Spleen (tissue), 11 donors: ENCODE results near the gene FBXO33. TPM values are rescaled to one million over a fixed set of nuclear protein-coding genes. Genes with fewer than 3 reads are reported as not detected.
A peak's percentile ranks its signal among the peaks of the same experiment; 100 is the strongest.

Source experiments
- DNase-seq: peaks from one replicate; pipeline ENCODE4 v3.0.0-alpha.2; 2020
- H3K27ac ChIP-seq, 8 donors: fragments of 200-600 bp; sonication (generic) in 7 of 8; 1 replicate in 4 of 8; 2 replicates in 4 of 8; pipeline versions ENCODE4 v1.5.0 to v1.8.0; 2016 to 2021; ENCODE audit warnings: inconsistent platforms in 4 of 8, mild to moderate bottlenecking in 4 of 8, moderate library complexity in 1 of 8
- H3K27me3 ChIP-seq, 7 donors: fragments of 200-600 bp; sonication (generic) in 6 of 7; replicated peaks in 1 of 7; 1 replicate in 4 of 7; 2 replicates in 3 of 7; pipeline versions ENCODE4 v1.5.0 to v1.8.0; 2016 to 2021; ENCODE audit warnings: inconsistent platforms in 3 of 7, mild to moderate bottlenecking in 1 of 7
- H3K36me3 ChIP-seq, 6 donors: fragments of 200-600 bp; sonication (generic) in 5 of 6; 1 replicate in 4 of 6; 2 replicates in 2 of 6; pipeline versions ENCODE4 v1.5.0 to v1.8.0; 2016 to 2021; ENCODE audit warnings: inconsistent platforms in 2 of 6
- H3K4me1 ChIP-seq, 6 donors: fragments of 200-600 bp; sonication (generic) in 5 of 6; 1 replicate in 3 of 6; 2 replicates in 3 of 6; pipeline versions ENCODE4 v1.5.0 to v1.8.0; 2016 to 2021; ENCODE audit warnings: inconsistent platforms in 3 of 6
- H3K4me3 ChIP-seq, 8 donors: fragments of 200-600 bp; sonication (generic) in 7 of 8; 1 replicate in 4 of 8; 2 replicates in 4 of 8; pipeline versions ENCODE4 v1.5.0 to v1.8.0; 2016 to 2021; ENCODE audit warnings: inconsistent platforms in 4 of 8, mild to moderate bottlenecking in 4 of 8, moderate library complexity in 2 of 8
- H3K9me3 ChIP-seq, 8 donors: fragments of 200-600 bp; sonication (generic) in 7 of 8; 1 replicate in 4 of 8; 2 replicates in 4 of 8; pipeline versions ENCODE4 v1.5.0 to v1.8.0; 2016 to 2021; ENCODE audit warnings: inconsistent platforms in 4 of 8
- CTCF ChIP-seq, 11 experiments: fragments of 200-600 bp in 7 of 11; fragments of 450-650 bp in 4 of 11; sonication (generic) in 4 of 11; IDR thresholded peaks in 8 of 11; conservative IDR thresholded peaks in 3 of 11; 1 replicate in 7 of 11; 2 replicates in 4 of 11; pipeline versions ENCODE4 v1.4.0 to v1.8.0; 2016 to 2021; ENCODE audit warnings: antibody characterized with exemption in 11 of 11, inconsistent platforms in 4 of 11, mild to moderate bottlenecking in 1 of 11
- POLR2A ChIP-seq, 3 donors: fragments of 450-650 bp; IDR thresholded peaks; one replicate each; pipeline ENCODE4 v1.5.1; 2017; ENCODE audit warnings: antibody characterized with exemption in 3 of 3, mild to moderate bottlenecking in 1 of 3
- POLR2AphosphoS5 ChIP-seq, 3 donors: sonication (generic); formaldehyde crosslinking; IDR thresholded peaks; one replicate each; pipeline ENCODE4 v1.5.1; 2017; ENCODE audit warnings: antibody characterized with exemption in 3 of 3
- WGBS, 5 donors: extraction: QIAGEN DNeasy Blood & Tissue Kit in 3 of 5; methylation state at CpG; one replicate each; pipeline versions ENCODE4 v1.1.5 to v1.1.7; 2013 to 2018; 5-methylcytosine and 5-hydroxymethylcytosine counted together
- intact Hi-C: fragments of 100-400 bp; cut with DNase I; formaldehyde crosslinking; loops from one replicate; pipeline ENCODE4 v1.15.0; 2023; ENCODE audit warnings: low total_unique reads
- polyA plus RNA-seq, 3 donors: library from polyadenylated mRNA; stranded (reverse); fragments of 200-250 nt; gene quantifications; one replicate each; pipeline ENCODE4 v1.2.1, GENCODE V29; 2013
- total RNA-seq, 7 donors: library from RNA; depleted of rRNA in 3 of 7; stranded (reverse); fragments of >200 nt in 3 of 7; fragmentation: NEBNext Ultra II Directional in 4 of 7; extraction: Animal tissue kit (Norgen Biotek cat#: 25700) in 4 of 7; gene quantifications; one replicate each; pipeline versions ENCODE4 v1.1.0 to v1.2.1, GENCODE V29; 2016 to 2021
- donor health status: healthy with polysubstance abuse.
- donor health status: DM: no; HTN: no; CAD: no; lungs with moderate emphysema.
- donor health status: DM: no; HTN: no; CAD: no.
- donor health status: Bipolar disorder and iron deficiency.
- donor health status: healthy.
- donor health status: DM: no; HTN: no; CAD: no.
- donor health status: DM: yes; HTN: yes; CAD: no.

FBXO33 gene
- total and polyA plus RNA-seq, 10 donors, result 6.0 to 24.1 (median 12.6) TPM

- WGBS, 5 donors, result 38 to 50% (median 41%) methylated on average over 4 of the region's 4 CpGs
Measured at GRCh38 chr14:39376667-39377403, 55.4 kb downstream of the FBXO33 start.

GRCh38 chr14:39374851-39375250, 57.4 kb downstream of the FBXO33 start:
- TF ChIP-seq POLR2A (IDR thresholded peaks at IDR 0.05), result no peak
- no peak for TF ChIP-seq POLR2AphosphoS5 (IDR thresholded peaks at IDR 0.05)
- TF ChIP-seq CTCF (IDR thresholded peaks at IDR 0.05 in 8 of 11, conservative IDR thresholded peaks at IDR 0.05 in 3 of 11), result no peak
- intact Hi-C loops, result no loop called here

More at GRCh38 chr14:39376667-39377403, 55.4 kb downstream of the FBXO33 start:
- H3K36me3 ChIP-seq, result peaks cover 0 to 5% (median 0%) of the 10 kb centered on the region in 6 donors
- TF ChIP-seq POLR2AphosphoS5 (IDR thresholded peaks at IDR 0.05), result no peak
- no peak for TF ChIP-seq CTCF (IDR thresholded peaks at IDR 0.05 in 8 of 11, conservative IDR thresholded peaks at IDR 0.05 in 3 of 11)
- TF ChIP-seq POLR2A (IDR thresholded peaks at IDR 0.05), result no peak
- no peak for DNase-seq
- H3K9me3 ChIP-seq, result no peaks in the 10 kb centered on the region
- H3K27me3 ChIP-seq, result no peaks in the 10 kb centered on the region
- intact Hi-C loops, result no loop called here
- peak overlapping the region in 7 of 8 donors; percentile 1 to 64 (median 17) for H3K27ac ChIP-seq
- no peak overlapping the region for H3K4me3 ChIP-seq
- peaks cover 0 to 7% (median 0%) of the 10 kb centered on the region in 6 donors for H3K4me1 ChIP-seq

GRCh38 chr14:39372656-39373055, 59.6 kb downstream of the FBXO33 start:
- no peak for DNase-seq
- intact Hi-C loops, result no loop called here
- Histone ChIP-seq H3K27me3 (no peaks in the 10 kb centered on the region), H3K27ac (no peak overlapping the region), H3K4me1 (peaks cover 0 to 7% (median 0%) of the 10 kb centered on the region in 6 donors), H3K9me3 (no peaks in the 10 kb centered on the region), H3K4me3 (no peak overlapping the region), H3K36me3 (peaks cover 0 to 24% (median 10%) of the 10 kb centered on the region in 6 donors)
- TF ChIP-seq CTCF (IDR thresholded peaks at IDR 0.05 in 8 of 11, conservative IDR thresholded peaks at IDR 0.05 in 3 of 11) (no peak), POLR2AphosphoS5 (IDR thresholded peaks at IDR 0.05) (no peak)
- WGBS, 5 donors, result 95 to 100% (median 98%) methylated on average over 1 of the region's 1 CpG

More at GRCh38 chr14:39374851-39375250, 57.4 kb downstream of the FBXO33 start:
- peaks cover 0 to 22% (median 9%) of the 10 kb centered on the region in 6 donors for H3K36me3 ChIP-seq
- H3K27me3 ChIP-seq, result no peaks in the 10 kb centered on the region
- H3K27ac ChIP-seq, result no peak overlapping the region
- peaks cover 0 to 7% (median 0%) of the 10 kb centered on the region in 6 donors for H3K4me1 ChIP-seq
- no peak for DNase-seq
- no peaks in the 10 kb centered on the region for H3K9me3 ChIP-seq
- no peak overlapping the region for H3K4me3 ChIP-seq

GRCh38 chr14:39370415-39370814, 61.8 kb downstream of the FBXO33 start:
- Histone ChIP-seq H3K4me1 (no peaks in the 10 kb centered on the region), H3K27me3 (no peaks in the 10 kb centered on the region), H3K4me3 (no peak overlapping the region), H3K9me3 (peaks cover 0 to 7% (median 5%) of the 10 kb centered on the region in 8 donors), H3K36me3 (peaks cover 0 to 35% (median 10%) of the 10 kb centered on the region in 6 donors), H3K27ac (no peak overlapping the region)
- intact Hi-C loops, result no loop called here
- 93 to 96% (median 94%) methylated on average over 11 to 12 of the region's 12 CpGs for WGBS, 5 donors
- DNase-seq, result no peak
- no peak for TF ChIP-seq POLR2A (IDR thresholded peaks at IDR 0.05)
- peak in 1 of 3 donors; percentile 22 for TF ChIP-seq POLR2AphosphoS5 (IDR thresholded peaks at IDR 0.05)
